NOMO-1 (cell line): ENCODE measurements around the gene PPIE.
"Not testable (repeated sequence)": the region's sequence is repeated elsewhere in the genome, so short reads cannot be mapped to it uniquely, and the experiment has no call there.

Source experiments
- DNase-seq, 2 experiments: peaks; one replicate each; lab custom pipeline; 2025; ENCODE audit not compliant: unreplicated experiment in 2 of 2; lab: John Stamatoyannopoulos, UW

Gene PPIE

GRCh38 chr1:39757501-39757900, 18.8 kb downstream of the PPIE start:
- DNase-seq, result no peak

- DNase-seq, result no peak
Measured at GRCh38 chr1:39758556-39759435, 20.1 kb downstream of the PPIE start.

GRCh38 chr1:39759436-39759726, 20.7 kb downstream of the PPIE start:
- no peak for DNase-seq

- no peak for DNase-seq
Measured at GRCh38 chr1:39760074-39761008, 21.7 kb downstream of the PPIE start.

- no peak for DNase-seq
Measured at GRCh38 chr1:39761016-39761415, 22.3 kb downstream of the PPIE start.

- no peak for DNase-seq
Measured at GRCh38 chr1:39761557-39762260, 23.0 kb downstream of the PPIE start.

- no peak for DNase-seq
Measured at GRCh38 chr1:39762550-39763540, 24.2 kb downstream of the PPIE start.

- DNase-seq, result not testable (repeated sequence)
Measured at GRCh38 chr1:39763619-39764374, 25.1 kb downstream of the PPIE start.

- DNase-seq, result not testable (repeated sequence)
Measured at GRCh38 chr1:39764512-39764911, 25.8 kb downstream of the PPIE start.

GRCh38 chr1:39766466-39766865, 27.8 kb downstream of the PPIE start:
- DNase-seq, result not testable (repeated sequence)

GRCh38 chr1:39769502-39769901, 30.8 kb downstream of the PPIE start:
- not testable (repeated sequence) for DNase-seq

GRCh38 chr1:39770100-39771021, 31.7 kb downstream of the PPIE start:
- not testable (repeated sequence) for DNase-seq

- DNase-seq, result not testable (repeated sequence)
Measured at GRCh38 chr1:39771022-39771532, 32.4 kb downstream of the PPIE start, which contains the start of gene OXCT2. TSS of gene OXCT2 (minus strand) at chr1:39771348. CDS start at chr1:39771255, 93 bp downstream.

- DNase-seq, result not testable (repeated sequence)
Measured at GRCh38 chr1:39773369-39773979, 34.8 kb downstream of the PPIE start.

- DNase-seq, result not testable (repeated sequence)
Measured at GRCh38 chr1:39775141-39775540, 36.5 kb downstream of the PPIE start.

- not testable (repeated sequence) for DNase-seq
Measured at GRCh38 chr1:39775676-39776399, 37.2 kb downstream of the PPIE start.

GRCh38 chr1:39776400-39776713, 37.7 kb downstream of the PPIE start:
- DNase-seq, result no peak
